ENCODE data around the gene NFIX.

Gene NFIX

DNA sequence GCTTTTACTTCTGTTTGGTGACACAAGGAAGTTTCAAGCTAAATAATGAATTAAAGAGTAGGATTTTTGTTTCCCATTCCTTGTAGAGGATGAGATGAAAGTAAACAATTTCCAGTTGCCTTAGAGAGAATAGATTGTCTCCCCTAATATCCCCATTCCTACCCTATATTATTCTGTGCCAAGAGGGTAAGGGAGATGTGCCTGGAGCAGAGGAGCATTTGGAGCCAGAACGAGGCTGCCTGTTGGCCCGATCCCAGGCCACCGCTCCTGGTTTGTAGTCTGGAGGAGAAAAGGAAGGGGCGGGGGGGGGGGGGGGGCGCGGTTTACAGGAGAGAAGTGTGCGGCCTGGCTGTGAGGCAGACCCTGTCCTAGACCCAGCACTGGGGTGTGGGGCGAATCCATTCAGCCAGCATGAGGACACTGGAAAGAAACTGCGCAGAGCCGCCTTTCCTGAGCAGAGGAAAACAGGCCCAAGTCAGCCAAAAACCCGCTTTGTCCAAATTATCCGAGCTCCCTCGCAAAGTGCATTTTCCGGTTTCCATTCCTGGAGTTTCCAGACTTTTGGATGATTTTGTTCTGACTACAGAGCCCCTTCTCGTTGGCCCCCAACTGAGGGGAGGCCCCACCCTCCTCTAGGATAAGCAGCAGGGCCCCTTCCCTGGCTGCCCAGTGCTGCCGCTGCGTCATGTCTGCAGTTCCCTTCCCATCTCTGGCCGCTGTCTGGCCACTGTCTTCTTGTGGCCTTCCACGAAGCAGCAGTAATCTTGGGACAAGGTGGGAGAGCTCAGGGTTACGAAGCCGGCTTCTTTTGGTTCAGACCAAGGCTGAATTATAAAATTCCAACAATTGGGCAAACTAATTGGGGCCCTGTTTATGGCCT is 23.0 kb downstream of the NFIX start:
- TF ChIP-seq CTCF (IDR thresholded peaks at IDR 0.05; ENCODE audit: insufficient read depth, low read depth, low read length, missing control alignments) = no peak
- no peak overlapping the region for H3K4me3 ChIP-seq (ENCODE audit: low read length)
- no peak for DNase-seq (ENCODE audit: low read depth)

DNA sequence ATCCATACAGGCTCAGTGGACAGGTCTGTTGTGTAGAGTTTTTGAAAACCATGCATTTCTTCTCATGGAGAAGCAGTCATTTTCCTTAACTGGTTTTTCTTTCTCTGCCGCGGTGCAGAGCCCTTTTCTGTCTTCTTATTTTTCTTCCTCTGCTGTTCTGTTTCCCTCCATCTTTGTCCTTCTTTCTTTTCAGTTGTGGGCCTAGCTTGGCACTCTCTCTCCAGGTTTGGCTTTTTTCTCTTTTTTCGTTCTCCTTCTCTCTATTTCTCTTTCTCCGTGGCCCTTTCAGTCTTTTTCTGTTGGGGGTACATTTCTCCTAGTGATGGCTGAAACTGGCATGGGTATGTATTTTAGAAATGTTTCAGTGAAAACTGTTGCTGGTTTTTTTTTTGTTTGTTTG is 24.1 kb downstream of the NFIX start:
- H3K4me3 ChIP-seq (ENCODE audit: low read length) = no peak overlapping the region
- DNase-seq (ENCODE audit: low read depth) = no peak
- TF ChIP-seq CTCF (IDR thresholded peaks at IDR 0.05; ENCODE audit: insufficient read depth, low read depth, low read length, missing control alignments) = no peak

GRCh38 chr19:13020002-13020414 is 24.7 kb downstream of the NFIX start:
- no peak for DNase-seq (ENCODE audit: low read depth)
- no peak overlapping the region for H3K4me3 ChIP-seq (ENCODE audit: low read length)
- no peak for TF ChIP-seq CTCF (IDR thresholded peaks at IDR 0.05; ENCODE audit: insufficient read depth, low read depth, low read length, missing control alignments)

- no peak for TF ChIP-seq CTCF (IDR thresholded peaks at IDR 0.05; ENCODE audit: insufficient read depth, low read depth, low read length, missing control alignments)
- DNase-seq (ENCODE audit: low read depth) = no peak
- no peak overlapping the region for H3K4me3 ChIP-seq (ENCODE audit: low read length)
Measured at GRCh38 chr19:13022111-13022858, 27.0 kb downstream of the NFIX start.

DNA sequence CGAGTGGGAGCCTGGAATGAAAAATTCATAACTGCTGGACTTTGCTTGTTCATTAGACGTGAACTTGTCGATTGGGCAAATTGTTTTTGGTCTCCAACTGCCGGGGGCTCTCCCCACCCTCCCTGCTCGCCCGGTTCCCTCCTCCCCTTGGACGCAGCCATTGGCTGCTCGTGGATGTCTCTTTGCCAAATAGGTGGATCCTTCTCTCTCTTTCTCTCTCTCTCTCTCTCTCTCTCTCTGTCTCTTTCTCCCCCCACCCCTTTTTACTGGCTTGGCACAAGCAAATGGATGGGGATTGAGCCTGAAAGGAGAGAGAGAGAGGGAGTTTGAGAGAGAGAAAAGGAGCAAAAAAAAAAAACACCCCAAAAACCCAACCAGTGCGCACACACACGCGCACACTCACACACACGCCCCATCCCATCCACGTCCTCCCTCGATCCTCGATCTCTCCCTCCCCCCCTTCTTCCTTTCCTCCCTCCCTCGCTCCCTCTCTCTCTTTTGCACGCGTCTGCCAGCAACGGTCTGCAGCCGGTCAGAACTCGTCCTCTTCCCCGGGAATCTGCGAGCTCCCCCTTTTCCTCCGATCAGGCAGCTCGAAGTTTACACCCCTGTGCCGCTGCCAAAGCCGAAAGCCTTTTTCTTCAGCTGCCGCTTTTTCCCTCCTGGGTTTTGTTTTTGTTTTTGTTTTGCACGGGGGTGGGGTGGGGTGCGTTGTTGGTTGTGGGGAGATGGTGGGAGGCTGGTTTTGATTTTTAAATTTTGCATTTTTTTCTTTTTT is 27.8 kb downstream of the NFIX start:
- no peak for TF ChIP-seq CTCF (IDR thresholded peaks at IDR 0.05; ENCODE audit: insufficient read depth, low read depth, low read length, missing control alignments)
- DNase-seq (ENCODE audit: low read depth) = peak; percentile 85

GRCh38 chr19:13023656-13024055 is 28.4 kb downstream of the NFIX start:
- no peak for TF ChIP-seq CTCF (IDR thresholded peaks at IDR 0.05; ENCODE audit: insufficient read depth, low read depth, low read length, missing control alignments)
- DNase-seq (ENCODE audit: low read depth) = no peak
- peak overlapping the region; percentile 46 for H3K4me3 ChIP-seq (ENCODE audit: low read length)

More for the DNA sequence above, 27.8 kb downstream of the NFIX start:
- H3K4me3 ChIP-seq (ENCODE audit: low read length) = peak overlapping the region; percentile 46
